HL-60/S4 treated with retinoic acid at 250 ng/mL for 4 days and 3 days (cell line): Measurements from ENCODE around the gene ARHGEF6.
"Not testable (repeated sequence)": the region's sequence is repeated elsewhere in the genome, so short reads cannot be mapped to it uniquely, and the experiment has no call there.

Source experiments
- in situ Hi-C: fragments of 300-500 bp; cut with MboI; formaldehyde crosslinking; loops from 2 replicates; pipeline ENCODE4 v1.7.0; 2022; ENCODE audit warnings: low sequenced_read_pairs

Gene ARHGEF6

DNA sequence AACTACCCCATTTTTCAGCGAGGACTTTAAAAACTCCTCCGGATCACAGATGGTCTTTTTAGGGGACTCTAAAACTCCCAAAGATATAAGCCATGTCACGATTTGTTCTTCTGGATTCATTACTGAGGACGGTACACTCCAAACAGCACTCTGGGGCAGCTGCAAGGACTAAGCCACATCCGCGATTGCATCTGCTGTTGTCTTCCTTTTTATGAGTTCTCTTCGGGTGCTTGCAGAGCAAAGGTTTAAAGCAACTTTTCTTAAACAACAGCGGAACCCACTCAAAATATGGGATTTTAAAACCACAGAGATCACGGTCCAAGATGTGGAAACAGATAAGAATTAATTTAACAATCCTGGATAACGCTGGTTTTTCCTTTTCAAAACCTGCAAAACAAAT lies at the start of gene ARHGEF6:
Gene ARHGEF6, minus strand, starts transcription at position 170 of the 400 bp plus-strand sequence. Its CDS starts 50 bp downstream, at position 120.
- in situ Hi-C loops, result no loop called here

DNA sequence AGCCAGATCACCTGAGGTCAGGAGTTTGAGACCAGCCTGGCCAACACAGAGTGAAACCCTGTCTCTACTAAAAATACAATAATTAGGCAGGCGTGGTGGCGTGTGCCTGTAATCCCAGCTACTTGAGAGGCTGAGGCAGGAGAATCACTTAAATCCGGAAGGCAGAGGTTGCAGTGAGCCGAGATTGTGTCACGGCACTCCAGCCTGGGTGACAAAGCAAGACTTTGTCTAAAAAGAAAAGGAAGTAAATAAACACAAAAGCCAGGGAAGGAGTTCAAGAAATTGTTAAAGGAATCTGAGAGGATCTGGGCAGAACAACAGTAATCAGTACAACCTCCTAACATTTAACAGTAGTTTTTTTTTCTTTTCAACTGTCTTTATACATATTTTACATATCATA lies 48.7 kb upstream of the ARHGEF6 start:
- in situ Hi-C loops, result no loop called here

GRCh38 chrX:136828830-136829229 lies 48.1 kb upstream of the ARHGEF6 start:
- in situ Hi-C loops, result no loop called here

DNA sequence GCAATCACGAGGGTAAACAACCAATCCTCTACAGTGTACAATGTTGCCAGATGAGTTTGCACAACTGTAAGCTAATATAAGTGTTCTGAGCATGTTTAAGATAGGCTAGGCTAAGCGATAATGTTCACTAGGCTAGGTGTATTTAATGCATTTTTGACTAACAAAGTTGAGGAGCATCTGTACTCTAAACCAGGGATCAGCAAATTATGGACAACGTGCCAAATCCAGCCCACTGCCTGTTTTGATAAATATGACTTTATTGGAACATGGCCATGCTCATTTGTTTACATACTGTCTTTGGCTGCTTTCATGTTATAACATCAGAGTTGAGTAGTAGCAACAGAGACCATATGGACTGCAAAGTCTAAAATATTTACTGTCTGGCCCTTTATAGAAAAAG lies 46.3 kb upstream of the ARHGEF6 start:
- in situ Hi-C loops, result no loop called here

DNA sequence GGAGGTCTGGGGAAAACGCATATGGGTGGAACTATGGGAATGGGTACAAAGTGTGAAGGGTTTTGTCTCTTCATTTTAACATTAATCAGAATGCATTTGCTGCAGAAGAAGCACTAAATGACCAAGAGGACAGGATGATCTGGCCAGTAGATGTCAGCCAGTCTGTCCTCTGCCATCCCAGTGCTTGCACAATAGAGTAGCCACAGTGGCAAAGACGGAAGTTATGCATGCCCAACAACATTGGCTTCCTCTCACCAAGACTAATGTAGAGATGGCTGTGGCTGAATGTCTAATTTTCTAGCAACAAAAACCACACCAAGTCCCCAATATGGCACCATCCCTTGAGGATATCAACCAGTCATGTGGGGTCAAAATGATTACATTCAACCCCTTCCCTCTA lies 45.0 kb upstream of the ARHGEF6 start:
- in situ Hi-C loops, result no loop called here

GRCh38 chrX:136823175-136823574 lies 42.4 kb upstream of the ARHGEF6 start:
- in situ Hi-C loops, result no loop called here

DNA sequence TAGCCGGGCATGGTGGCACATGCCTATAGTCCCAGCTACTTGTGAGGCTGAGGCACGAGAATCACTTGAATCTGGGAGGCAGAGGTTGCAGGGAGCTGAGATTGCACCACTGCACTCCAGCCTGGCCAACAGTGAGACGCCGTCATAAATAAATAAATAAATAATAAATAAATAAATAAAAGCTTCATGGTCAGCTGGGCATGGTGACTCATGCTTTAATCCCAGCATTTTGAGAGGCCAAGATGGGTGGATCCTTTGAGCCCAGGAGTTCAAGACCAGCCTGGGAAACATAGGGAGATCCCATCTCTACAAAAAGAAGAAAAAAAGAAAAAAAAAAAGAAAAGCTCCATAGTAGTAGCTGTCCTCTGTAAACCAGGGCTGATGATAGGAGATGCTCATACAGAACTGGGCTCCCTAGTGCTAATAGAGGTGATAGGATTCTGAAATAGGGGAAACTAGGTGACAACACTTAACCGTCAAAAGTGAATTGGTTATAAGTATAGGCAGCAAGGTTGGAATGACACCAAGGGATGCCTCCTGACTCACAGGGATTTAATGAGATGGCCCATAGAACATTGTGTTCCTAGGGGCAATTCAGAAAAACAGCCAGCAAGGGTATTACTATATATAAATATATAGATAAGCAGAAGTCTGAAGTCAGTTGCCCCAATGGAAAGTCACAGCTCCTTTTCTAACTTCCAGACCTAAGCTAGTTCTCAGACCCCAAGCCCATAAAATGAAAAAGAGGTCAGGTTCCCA lies 41.8 kb upstream of the ARHGEF6 start:
- in situ Hi-C loops, result no loop called here

GRCh38 chrX:136819756-136820155 lies 39.0 kb upstream of the ARHGEF6 start:
- in situ Hi-C loops, result not testable (repeated sequence)

DNA sequence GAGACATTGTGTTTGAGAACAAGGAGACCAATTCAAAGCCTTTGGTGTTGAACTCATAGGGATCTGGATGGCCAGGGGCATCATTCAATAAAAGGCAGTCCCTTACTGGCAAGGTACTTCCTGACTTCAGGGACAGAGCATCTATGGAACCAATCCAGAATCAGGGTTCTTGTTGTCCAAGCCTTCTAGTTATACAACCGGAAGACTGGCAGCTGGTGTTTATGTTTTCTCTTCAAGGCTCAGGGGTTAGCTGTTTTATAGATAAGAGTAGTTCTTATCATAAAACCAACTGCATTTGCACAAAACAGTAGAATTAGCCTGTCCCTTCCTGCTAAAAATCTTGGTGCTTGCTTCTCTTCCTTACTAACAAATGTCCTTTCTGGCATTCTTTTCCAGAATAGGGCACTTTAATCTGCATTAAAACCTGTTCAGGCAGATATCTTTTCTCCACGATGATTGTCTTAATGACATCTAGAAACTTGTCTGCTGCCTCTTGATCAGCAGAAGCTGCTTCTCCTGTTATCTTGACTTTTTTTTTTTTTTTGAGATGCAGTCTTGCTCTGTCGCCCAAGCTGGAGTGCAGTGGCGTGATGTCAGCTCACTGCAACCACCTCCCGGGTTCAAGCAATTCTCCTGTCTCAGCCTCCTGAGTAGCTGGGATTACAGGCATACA lies 38.4 kb upstream of the ARHGEF6 start:
- in situ Hi-C loops, result no loop called here

DNA sequence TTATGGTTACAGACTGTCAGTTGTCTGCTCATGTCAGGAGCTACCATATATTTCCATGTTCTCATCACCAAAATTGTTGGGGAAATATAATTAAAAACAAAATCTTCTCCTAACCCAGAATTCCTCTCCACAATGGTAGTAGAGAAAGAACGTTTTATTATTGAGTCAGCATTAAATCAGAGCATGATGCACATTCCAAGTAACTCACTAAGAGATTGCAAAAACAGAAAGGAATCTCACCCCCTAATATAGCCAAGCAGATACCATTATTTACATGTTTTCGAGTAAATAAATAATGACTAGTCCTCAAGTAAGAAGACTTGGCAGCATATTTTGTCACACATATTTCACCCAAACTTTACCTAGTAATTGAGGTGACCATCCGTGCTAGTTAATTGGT lies 36.2 kb upstream of the ARHGEF6 start:
- in situ Hi-C loops, result no loop called here

GRCh38 chrX:136814847-136815750 lies 34.4 kb upstream of the ARHGEF6 start:
- in situ Hi-C loops, result no loop called here

GRCh38 chrX:136812286-136812685 lies 31.6 kb upstream of the ARHGEF6 start:
- in situ Hi-C loops, result no loop called here

DNA sequence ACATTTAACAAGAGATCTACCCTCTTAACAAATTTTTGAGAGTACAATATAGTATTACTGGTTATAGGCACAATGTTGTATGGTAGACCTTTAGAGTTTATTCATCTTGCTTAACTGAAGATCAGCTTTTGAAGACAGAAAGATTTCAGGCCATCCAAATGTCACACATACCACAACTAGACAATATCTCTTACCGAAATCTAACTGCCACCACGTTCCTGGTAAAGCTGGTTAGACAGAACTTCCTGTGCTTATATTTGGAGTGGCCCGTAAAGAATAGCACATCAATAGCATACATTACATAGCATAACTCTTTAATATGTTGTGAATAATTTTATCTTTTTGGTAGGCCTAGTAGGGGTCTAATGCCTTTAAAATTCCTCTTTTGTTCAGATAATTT lies 29.8 kb upstream of the ARHGEF6 start:
- in situ Hi-C loops, result no loop called here

DNA sequence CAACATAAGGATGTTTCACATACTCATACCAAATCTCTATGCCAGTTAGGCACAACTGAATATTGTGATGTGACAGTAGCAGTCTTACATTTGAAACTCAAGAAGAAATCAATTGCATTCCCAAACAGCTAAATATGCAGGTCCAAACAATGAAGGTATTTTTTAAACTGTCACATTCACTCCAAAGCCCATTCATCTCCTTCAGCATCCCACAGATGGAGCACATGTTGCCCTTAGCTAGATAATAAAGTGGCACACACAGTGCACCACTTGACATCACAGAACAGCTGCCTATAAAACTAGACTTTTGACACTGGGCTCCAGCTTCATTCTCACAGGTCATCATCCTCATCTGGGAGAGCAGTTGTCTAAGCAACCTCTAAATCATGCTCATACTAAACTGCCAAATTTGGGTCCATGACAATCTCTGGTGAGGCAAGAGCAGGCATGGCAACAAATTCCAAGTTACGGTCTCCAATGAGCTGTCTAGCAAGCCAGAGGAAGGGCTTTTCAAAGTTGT lies 26.2 kb upstream of the ARHGEF6 start:
- in situ Hi-C loops, result no loop called here

DNA sequence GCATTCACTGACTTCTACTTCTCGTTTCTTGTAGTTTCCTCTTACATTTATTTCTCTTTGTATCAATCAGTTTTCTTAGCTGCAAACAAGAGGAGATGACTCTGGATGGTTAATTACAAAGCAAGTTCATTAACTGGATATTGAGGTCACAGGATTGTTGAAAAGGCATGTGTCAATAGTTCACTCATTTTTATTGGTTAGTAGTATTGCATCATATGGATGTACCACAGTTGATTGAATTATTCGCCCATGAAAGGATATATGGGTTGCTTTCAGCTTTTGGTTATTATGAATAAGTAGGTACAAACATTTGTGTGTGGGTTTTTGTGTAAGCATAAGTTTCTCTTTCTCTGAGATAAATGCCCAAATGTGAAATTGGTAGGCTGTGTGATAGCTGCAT lies 21.8 kb upstream of the ARHGEF6 start:
- in situ Hi-C loops, result no loop called here

DNA sequence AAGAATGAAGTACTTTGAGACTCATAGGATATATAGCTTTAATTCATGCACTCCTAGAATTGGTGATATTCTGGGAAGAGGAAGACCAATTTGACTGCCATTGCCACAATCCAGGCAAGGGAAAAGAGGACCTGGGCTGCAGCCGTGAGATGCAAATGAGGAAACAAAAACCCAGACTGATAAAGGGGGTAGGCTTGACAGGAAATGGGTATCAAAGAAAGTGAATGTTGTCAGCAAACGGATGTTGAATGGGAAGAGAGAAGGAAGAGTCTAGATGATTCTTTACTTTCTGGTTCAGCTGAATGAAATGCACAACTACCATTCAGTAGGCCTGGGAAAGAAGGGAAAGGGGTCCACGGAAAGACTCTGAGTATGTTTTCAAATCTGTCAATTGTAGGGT lies 17.1 kb upstream of the ARHGEF6 start:
- in situ Hi-C loops, result no loop called here

DNA sequence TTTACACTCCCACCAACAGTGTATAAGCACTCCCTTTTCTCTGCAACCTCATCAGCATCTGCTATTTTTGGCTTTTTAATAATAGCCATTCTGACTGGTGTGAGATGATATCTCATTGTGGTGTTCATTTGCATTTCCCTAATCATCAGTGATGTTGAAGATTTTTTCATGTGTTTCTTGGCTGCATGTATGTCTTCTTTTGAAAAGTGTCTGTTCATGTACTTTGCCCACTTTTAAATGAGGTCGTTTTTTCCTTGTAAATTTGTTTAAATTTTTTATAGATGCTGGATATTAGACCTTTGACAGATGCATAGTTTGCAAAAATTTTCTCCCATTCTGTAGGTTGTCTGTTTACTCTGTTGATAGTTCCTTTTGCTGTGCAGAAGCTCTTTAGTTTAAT lies 14.4 kb upstream of the ARHGEF6 start:
- in situ Hi-C loops, result not testable (repeated sequence)

GRCh38 chrX:136794660-136795059 lies 13.9 kb upstream of the ARHGEF6 start:
- in situ Hi-C loops, result not testable (repeated sequence)

- in situ Hi-C loops, result no loop called here
Observed at GRCh38 chrX:136794080-136794479, 13.3 kb upstream of the ARHGEF6 start.

DNA sequence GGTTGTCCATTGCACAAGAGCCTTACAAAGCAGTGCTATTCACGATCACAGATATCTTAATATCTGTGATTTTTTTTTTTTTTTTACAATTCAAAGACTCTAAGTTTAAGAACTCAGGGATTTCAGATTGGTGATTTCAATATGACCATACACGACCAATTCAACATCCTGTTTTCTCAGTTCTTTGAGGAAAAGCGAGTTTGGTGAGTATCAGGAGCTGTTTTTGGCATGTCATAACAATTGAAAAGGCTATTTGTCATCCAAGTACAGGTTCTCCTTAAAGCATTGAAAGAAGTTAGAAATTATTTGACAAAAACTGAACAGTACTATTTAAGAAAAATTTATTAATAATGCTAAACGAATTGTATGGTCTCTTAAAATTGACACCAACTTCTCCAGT lies 9.1 kb upstream of the ARHGEF6 start:
- in situ Hi-C loops, result no loop called here

- in situ Hi-C loops, result no loop called here
Observed at GRCh38 chrX:136784231-136784630, 3.5 kb upstream of the ARHGEF6 start.
